ENCODE measurements around the gene P3R3URF. TPM values are rescaled to one million over a fixed set of nuclear protein-coding genes. Genes with fewer than 3 reads are reported as not detected.

P3R3URF gene
- total RNA-seq, 1 donor from 2014 or later, result not detected

- TF ChIP-seq CTCF (IDR thresholded peaks at IDR 0.05; ENCODE audit: partially characterized antibody, unreplicated experiment), result no peak
- DNase-seq, result no peak
- peaks cover 5% of the 10 kb centered on the region for H3K27me3 Mint-ChIP-seq (ENCODE audit: unreplicated experiment)
- peaks cover 3% of the 10 kb centered on the region for H3K9me3 Mint-ChIP-seq (ENCODE audit: unreplicated experiment)
- H3K4me3 Mint-ChIP-seq (ENCODE audit: unreplicated experiment), result no peak overlapping the region
- H3K27ac Mint-ChIP-seq (ENCODE audit: unreplicated experiment), result no peak overlapping the region
- H3K4me1 Mint-ChIP-seq (ENCODE audit: low read depth, unreplicated experiment), result peaks cover 21% of the 10 kb centered on the region
- no peaks in the 10 kb centered on the region for H3K36me3 Mint-ChIP-seq (ENCODE audit: unreplicated experiment)
These were observed 44.5 kb upstream of the P3R3URF start for GRCh38 chr1:46220808-46221207.

GRCh38 chr1:46219551-46220520, 43.5 kb upstream of the P3R3URF start:
- no peak for TF ChIP-seq CTCF (IDR thresholded peaks at IDR 0.05; ENCODE audit: partially characterized antibody, unreplicated experiment)
- Mint-ChIP-seq H3K4me1 (ENCODE audit: low read depth, unreplicated experiment) (peaks cover 21% of the 10 kb centered on the region), H3K27me3 (ENCODE audit: unreplicated experiment) (peaks cover 5% of the 10 kb centered on the region), H3K4me3 (ENCODE audit: unreplicated experiment) (peak overlapping the region; percentile 26), H3K36me3 (ENCODE audit: unreplicated experiment) (no peaks in the 10 kb centered on the region), H3K27ac (ENCODE audit: unreplicated experiment) (no peak overlapping the region), H3K9me3 (ENCODE audit: unreplicated experiment) (peaks cover 6% of the 10 kb centered on the region)
- DNase-seq, result peak; percentile 24

GRCh38 chr1:46218443-46218842, 42.2 kb upstream of the P3R3URF start:
- DNase-seq, result no peak
- Mint-ChIP-seq H3K4me3 (ENCODE audit: unreplicated experiment) (no peak overlapping the region), H3K4me1 (ENCODE audit: low read depth, unreplicated experiment) (peaks cover 21% of the 10 kb centered on the region), H3K27ac (ENCODE audit: unreplicated experiment) (no peak overlapping the region), H3K27me3 (ENCODE audit: unreplicated experiment) (peaks cover 9% of the 10 kb centered on the region), H3K36me3 (ENCODE audit: unreplicated experiment) (no peaks in the 10 kb centered on the region), H3K9me3 (ENCODE audit: unreplicated experiment) (peaks cover 4% of the 10 kb centered on the region)
- TF ChIP-seq CTCF (IDR thresholded peaks at IDR 0.05; ENCODE audit: partially characterized antibody, unreplicated experiment), result no peak

GRCh38 chr1:46215504-46215903, 39.2 kb upstream of the P3R3URF start:
- Mint-ChIP-seq H3K36me3 (ENCODE audit: unreplicated experiment) (no peaks in the 10 kb centered on the region), H3K4me3 (ENCODE audit: unreplicated experiment) (no peak overlapping the region), H3K27ac (ENCODE audit: unreplicated experiment) (no peak overlapping the region), H3K9me3 (ENCODE audit: unreplicated experiment) (peaks cover 3% of the 10 kb centered on the region), H3K27me3 (ENCODE audit: unreplicated experiment) (peaks cover 4% of the 10 kb centered on the region), H3K4me1 (ENCODE audit: low read depth, unreplicated experiment) (peaks cover 8% of the 10 kb centered on the region)
- DNase-seq, result no peak
- no peak for TF ChIP-seq CTCF (IDR thresholded peaks at IDR 0.05; ENCODE audit: partially characterized antibody, unreplicated experiment)

- Mint-ChIP-seq H3K4me1 (ENCODE audit: low read depth, unreplicated experiment) (no peaks in the 10 kb centered on the region), H3K27ac (ENCODE audit: unreplicated experiment) (no peak overlapping the region), H3K9me3 (ENCODE audit: unreplicated experiment) (peaks cover 3% of the 10 kb centered on the region), H3K4me3 (ENCODE audit: unreplicated experiment) (no peak overlapping the region), H3K27me3 (ENCODE audit: unreplicated experiment) (peaks cover 4% of the 10 kb centered on the region), H3K36me3 (ENCODE audit: unreplicated experiment) (no peaks in the 10 kb centered on the region)
- TF ChIP-seq CTCF (IDR thresholded peaks at IDR 0.05; ENCODE audit: partially characterized antibody, unreplicated experiment), result no peak
- DNase-seq, result no peak
These were observed 34.8 kb upstream of the P3R3URF start for GRCh38 chr1:46211051-46211450.
